GM19193 (cell line): ENCODE data around the gene GZF1.

ENCODE experiments used
- POLR2A ChIP-seq: IDR thresholded peaks from 4 replicates; pipeline ENCODE4 v1.6.1; 2011; ENCODE audit not compliant: insufficient read depth, insufficient read length; ENCODE audit errors: extremely low read depth

The GZF1 gene

DNA sequence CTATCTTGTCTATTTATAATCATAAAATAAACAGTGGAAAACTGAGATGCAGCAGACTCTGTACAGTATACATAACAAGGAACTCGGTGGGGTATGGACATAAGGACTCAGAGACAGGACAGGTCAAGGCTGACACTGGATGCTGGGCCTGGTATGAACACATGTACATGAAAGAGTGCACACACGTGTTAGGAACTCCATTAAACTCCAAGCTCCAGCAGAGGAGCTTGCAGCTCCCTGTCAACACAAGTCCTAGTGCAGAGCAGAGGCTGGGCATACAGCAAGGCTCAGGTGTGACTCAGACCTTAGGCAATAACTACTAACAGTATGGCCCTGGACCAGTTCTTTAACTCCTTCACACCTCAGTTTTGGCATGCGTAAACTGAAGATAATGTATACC lies 42.2 kb downstream of the GZF1 start:
- no peak for TF ChIP-seq POLR2A

DNA sequence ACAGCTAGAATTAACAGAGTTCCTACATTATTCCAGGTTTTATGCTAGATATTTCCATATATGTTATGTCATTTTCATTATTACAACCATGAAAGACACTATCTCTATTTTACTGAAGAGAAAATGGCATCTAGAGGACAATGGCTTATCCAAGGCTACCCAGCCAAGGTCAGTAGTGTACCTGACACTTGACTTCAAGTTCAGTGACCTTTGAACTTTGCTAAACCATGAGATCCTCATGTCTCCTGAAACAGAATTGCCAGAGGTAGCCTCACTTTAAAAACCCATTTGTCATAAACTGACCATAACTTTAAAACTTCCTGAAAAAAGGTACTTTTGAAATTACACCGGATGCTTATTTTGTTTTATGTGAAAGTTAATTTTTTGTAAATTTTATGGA lies 44.9 kb downstream of the GZF1 start:
- no peak for TF ChIP-seq POLR2A

DNA sequence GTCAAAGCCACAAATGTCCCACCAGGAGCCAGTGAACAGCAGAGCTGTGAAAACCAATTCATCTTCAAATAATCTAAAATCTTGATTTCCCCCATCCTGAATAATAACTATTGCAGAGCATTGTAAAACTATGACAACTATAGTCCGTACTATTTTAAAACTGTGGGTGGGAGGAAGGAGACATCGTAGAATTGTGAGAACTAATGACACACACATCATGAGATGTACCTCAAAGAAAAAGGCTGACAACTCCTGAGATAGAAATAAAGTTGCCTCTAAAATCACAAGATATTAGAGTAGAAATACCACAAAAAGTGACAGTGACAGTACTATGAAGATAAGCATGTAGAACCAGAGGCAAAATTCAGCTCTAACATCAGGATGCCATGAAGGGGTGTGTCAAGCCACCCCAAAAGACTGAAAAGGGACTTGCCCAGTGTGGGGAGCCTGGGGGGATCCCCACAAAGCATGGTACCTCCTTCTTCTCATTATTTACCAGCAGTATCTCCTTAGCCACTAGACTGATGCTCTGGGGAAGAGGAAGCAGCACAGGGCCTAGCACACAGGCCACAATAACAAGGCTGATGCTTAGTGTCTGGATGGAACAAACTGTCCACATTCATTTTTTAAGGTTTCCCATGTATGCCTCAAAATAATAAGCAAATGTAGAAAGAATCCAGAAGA lies 45.9 kb downstream of the GZF1 start:
- no peak for TF ChIP-seq POLR2A

- TF ChIP-seq POLR2A: no peak
Observed at GRCh38 chr20:23408957-23409356, 47.0 kb downstream of the GZF1 start.

DNA sequence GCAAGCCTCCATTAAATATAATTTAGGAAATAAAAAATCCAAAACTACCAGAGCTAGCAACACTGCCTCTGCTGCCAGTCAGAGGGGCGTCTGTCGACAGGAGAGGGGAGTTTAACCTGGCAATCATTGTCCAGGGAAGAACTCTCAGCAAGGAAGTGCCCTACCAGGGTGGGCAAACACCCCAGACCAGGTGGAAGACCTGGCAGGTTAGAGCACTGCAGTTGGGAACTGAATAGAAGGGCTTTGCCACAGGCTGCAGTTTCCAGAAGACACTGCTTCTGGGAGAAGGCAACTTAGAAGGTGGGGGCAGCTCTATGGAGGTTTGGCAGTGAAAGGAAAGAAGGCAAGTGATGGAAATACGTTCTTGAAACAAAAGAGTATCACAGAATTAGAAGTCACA lies 47.8 kb downstream of the GZF1 start:
- no peak for TF ChIP-seq POLR2A

GRCh38 chr20:23410916-23411695 lies 49.1 kb downstream of the GZF1 start:
- no peak for TF ChIP-seq POLR2A

GRCh38 chr20:23412026-23412425 lies 50.0 kb downstream of the GZF1 start:
- no peak for TF ChIP-seq POLR2A

DNA sequence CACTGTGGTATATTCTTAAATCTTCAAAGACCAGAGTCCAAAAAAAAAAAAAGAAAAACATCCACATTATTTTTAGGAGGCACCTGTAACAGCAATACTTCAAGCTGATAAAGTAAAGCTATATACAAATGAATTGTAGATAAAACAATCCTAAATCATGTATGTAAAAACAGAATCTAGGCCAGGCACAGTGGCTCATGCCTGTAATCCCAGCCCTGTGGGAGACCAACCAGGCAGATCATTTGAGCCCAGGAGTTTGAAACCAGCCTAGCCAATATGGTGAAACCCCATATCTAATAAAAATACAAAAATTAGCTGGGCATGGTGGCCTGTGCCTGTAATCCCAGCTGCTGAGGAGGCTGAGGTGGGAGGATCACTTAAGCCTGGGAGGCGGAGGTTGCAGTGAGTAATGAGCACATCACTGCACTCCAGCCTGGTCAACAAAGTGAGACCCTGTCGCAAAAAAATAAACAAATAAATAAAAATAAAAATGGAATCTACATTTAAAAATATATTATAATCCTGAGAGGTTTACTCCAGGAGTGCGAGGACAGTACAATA lies 52.0 kb downstream of the GZF1 start:
- no peak for TF ChIP-seq POLR2A

DNA sequence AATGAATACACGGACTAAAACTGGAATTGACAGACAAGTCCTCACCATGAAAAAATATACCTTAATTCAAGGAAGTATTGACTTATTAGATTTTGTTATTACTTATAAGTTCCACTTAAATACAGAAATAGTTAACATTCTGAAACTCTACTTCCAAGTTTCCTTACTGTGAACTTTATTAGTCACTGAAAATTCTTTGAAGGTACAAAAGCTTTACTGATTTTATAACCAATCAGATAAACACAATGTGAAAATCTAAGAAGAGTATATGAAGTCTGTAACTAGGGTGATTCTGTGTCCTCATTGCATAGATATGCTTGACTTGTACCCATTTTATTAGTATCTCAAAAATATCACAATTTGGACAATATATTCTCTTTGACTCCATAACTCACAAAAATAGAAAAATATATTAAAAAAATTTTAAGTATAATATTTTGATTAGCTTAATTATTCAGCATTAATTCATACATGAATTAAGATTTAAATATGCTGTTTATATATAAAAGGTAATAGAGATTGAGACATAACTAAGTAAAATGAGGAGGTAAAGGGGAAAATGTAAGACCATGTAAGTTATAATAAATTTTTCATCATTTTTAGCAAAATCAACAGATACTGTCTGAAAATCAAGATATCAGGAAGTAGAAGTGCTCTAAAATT lies 52.7 kb downstream of the GZF1 start:
- no peak for TF ChIP-seq POLR2A

DNA sequence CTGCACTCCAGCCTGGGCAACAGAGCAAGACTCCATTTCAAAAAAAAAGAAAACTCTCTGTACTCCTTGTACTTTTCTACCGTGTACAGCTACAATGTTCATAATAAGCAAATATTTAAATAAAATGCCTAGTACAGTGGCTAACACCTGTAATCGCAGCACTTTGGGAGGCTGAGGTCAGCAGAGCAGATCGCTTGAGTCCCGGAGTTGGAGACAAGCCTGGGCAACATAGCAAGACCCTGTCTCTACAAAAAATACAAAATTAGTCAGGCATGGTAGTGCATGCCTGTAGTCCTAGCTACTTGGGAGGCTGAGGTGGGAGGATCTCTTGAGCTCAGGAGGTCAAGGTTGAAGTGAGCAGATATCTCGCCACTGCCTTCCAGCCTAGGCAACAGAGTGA lies 53.6 kb downstream of the GZF1 start:
- TF ChIP-seq POLR2A: no peak

DNA sequence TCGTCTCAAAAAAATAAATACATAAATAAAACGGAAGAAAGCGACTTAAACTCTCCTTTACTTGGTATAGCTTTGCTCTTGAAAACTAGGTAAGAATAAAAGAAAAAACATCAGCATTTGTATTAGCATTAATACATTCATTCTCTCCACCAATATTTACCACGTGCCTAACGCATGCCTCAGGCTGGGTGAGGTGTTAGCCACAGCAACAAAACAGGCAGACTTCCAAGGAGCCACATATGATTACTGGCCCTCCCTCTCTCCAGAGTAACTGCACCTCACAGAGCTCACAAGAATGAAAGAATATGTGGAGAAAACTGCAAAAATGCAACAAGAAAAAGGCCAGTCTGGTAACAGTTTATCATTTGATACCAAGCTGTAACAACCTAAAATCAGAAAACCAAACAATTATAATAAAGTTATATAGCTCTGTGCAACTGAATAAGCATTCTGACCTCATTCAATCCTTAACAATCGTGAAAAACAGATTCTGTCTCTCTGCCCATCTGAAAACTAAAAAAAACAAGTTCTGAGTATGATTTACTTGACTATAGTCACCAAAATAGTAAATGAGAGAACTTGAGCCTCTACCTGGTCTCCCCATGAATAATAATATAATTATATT lies 54.1 kb downstream of the GZF1 start:
- TF ChIP-seq POLR2A: no peak

DNA sequence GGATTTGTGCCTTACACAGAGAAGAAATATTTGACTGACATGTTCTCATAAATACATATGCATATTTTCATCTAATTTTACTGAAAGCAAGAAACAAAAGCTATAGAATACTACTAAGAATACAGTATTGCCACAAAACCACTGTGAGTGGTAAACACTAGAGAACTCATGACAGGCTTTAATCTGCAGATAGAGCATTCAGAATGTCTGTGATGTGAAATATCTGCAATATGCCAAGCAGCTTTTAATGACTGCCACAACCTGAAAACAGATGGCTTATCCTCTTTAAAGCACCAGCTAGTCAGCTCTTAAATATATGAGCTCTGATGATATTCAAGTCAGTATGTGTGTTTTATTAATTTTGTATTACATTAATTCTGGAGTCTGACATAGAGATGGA lies 55.9 kb downstream of the GZF1 start:
- no peak for TF ChIP-seq POLR2A

DNA sequence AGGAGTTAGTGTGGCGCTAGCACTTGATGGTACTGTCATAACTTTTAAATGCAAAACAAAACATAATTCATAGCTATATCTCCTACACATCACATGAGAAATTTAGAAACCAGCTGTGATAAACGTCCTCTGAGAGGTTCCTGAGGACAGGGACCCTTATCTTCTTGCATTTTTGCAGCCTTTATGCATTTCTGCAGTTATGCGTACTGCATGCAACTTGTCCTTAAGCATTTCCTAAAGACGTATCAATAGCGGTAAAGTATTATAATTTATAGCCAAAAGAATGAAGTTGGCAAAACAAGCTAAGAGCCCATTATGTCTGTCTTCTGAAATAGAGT lies 57.6 kb downstream of the GZF1 start:
- TF ChIP-seq POLR2A: no peak

DNA sequence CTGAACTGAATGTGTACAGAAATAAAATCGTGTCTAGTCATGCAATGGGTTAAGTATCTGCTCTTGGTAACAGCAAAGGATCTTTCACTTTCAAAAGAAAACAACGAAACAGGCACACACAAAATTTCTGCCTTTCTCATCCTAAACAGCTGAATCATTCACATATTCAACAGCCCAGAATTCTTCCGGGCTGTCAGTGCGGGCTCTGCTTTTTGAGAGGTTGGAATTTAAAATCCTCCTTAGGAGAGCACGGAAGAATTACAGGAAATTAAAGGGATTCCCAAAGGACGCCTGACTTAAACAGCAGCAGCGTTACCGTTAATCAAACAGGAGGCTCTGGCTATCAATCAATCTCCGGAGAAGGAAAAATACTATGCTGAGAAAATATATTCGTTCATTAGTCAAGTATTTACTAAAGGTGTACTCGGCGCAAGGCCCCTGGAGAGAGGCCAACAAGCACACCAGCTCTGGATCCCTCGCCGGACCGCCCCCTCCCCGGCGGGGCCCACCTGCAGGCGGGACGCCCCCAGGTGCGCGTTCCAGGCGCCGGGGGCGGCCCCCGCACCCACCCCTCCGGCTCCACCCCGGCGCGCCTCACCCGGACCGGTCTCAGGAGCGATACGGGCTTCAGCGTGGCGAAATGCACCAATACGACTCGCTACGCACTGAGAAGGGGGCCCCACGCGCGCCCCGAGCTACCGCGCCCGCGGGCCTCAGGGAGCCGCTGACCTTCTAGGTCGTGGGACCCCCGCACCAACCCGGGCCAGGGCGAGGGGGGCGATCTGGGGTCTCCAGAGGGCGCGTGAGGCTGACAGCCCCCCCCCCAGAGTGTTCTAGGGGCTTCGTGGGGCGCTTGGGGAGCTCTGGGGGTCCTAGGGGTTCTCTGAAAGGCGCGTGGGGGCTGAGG lies 58.3 kb downstream of the GZF1 start:
- no peak for TF ChIP-seq POLR2A

GRCh38 chr20:23420943-23421931 lies 59.3 kb downstream of the GZF1 start, which contains the start of gene NAPB:
Gene NAPB, minus strand, starts transcription at chr20:23421488. Its CDS starts 86 bp downstream, at chr20:23421402.
- peak; percentile 77 for TF ChIP-seq POLR2A
